Kidney capillary endothelial cell (primary cell): ENCODE measurements around the gene NTM.

Source experiments
- DNase-seq: peaks from one replicate; pipeline ENCODE4 v3.0.0-alpha.2; 2018; ENCODE audit warnings: low spot score

The NTM gene

GRCh38 chr11:131827430-131827829 is 457.0 kb downstream of the NTM start:
- no peak for DNase-seq

GRCh38 chr11:131829725-131830124 is 459.3 kb downstream of the NTM start:
- DNase-seq, result no peak

- no peak for DNase-seq
These were observed 461.7 kb downstream of the NTM start for GRCh38 chr11:131832079-131832478.

- no peak for DNase-seq
These were observed 463.0 kb downstream of the NTM start for GRCh38 chr11:131833366-131833765.

GRCh38 chr11:131837562-131837961 is 467.1 kb downstream of the NTM start:
- DNase-seq, result no peak

GRCh38 chr11:131838016-131838415 is 467.6 kb downstream of the NTM start:
- no peak for DNase-seq

- DNase-seq, result no peak
These were observed 468.9 kb downstream of the NTM start for GRCh38 chr11:131839326-131839725.

- no peak for DNase-seq
These were observed 470.1 kb downstream of the NTM start for GRCh38 chr11:131840545-131840944.

GRCh38 chr11:131841028-131841427 is 470.6 kb downstream of the NTM start:
- DNase-seq, result no peak

- DNase-seq, result no peak
These were observed 471.7 kb downstream of the NTM start for GRCh38 chr11:131841925-131842635.

GRCh38 chr11:131845255-131845654 is 474.8 kb downstream of the NTM start:
- DNase-seq, result no peak

GRCh38 chr11:131849485-131849884 is 479.1 kb downstream of the NTM start:
- no peak for DNase-seq

GRCh38 chr11:131850507-131850906 is 480.1 kb downstream of the NTM start:
- no peak for DNase-seq

- no peak for DNase-seq
These were observed 481.7 kb downstream of the NTM start for GRCh38 chr11:131851964-131852755.

GRCh38 chr11:131852757-131853156 is 482.3 kb downstream of the NTM start:
- DNase-seq, result no peak

- no peak for DNase-seq
These were observed 484.0 kb downstream of the NTM start for GRCh38 chr11:131854391-131854790.

GRCh38 chr11:131855320-131855719 is 484.9 kb downstream of the NTM start:
- no peak for DNase-seq

GRCh38 chr11:131857246-131857645 is 486.8 kb downstream of the NTM start:
- no peak for DNase-seq

- DNase-seq, result no peak
These were observed 488.1 kb downstream of the NTM start for GRCh38 chr11:131858505-131858904.

GRCh38 chr11:131859538-131860210 is 489.3 kb downstream of the NTM start:
- peak; percentile 47 for DNase-seq

- no peak for DNase-seq
These were observed 493.8 kb downstream of the NTM start for GRCh38 chr11:131864228-131864627.

- DNase-seq, result no peak
These were observed 495.4 kb downstream of the NTM start for GRCh38 chr11:131865860-131866259.
